A549 (cell line): Measurements from ENCODE around the gene FLNB. TPM values are rescaled to one million over a fixed set of nuclear protein-coding genes. Genes with fewer than 3 reads are reported as not detected.

Experiments
- ATAC-seq, 2 experiments: fragments of 200-7000 bp in 1 of 2; fragments of >200 bp in 1 of 2; cut with Nextera tagmentation in 1 of 2; cut with Tn5 transposase in 1 of 2; 3 replicates each; pipeline versions ENCODE4 v1.8.0 to v1.9.1; 2018 to 2020; ENCODE audit warnings: mild to moderate bottlenecking in 1 of 2, moderate library complexity in 1 of 2
- CTCF ChIA-PET: fragments of 300-600 bp; sonication (Branson Sonifier 250); formaldehyde crosslinking; extraction: SDS; loops from one replicate; lab custom pipeline; 2021; ENCODE audit warnings: antibody characterized with exemption, inconsistent platforms; lab: Yijun Ruan, JAX
- POLR2A ChIA-PET: fragments of 350-600 bp; formaldehyde crosslinking; extraction: SDS; loops from one replicate; lab custom pipeline; 2021; ENCODE audit warnings: antibody characterized with exemption, inconsistent platforms; lab: Yijun Ruan, JAX
- DNase-seq, 2 experiments: peaks; one replicate each; pipeline versions ENCODE4 v3.0.0 to v3.0.0-alpha.2; 2011 to 2016; ENCODE audit warnings: low read depth in 1 of 2, low spot score in 1 of 2
- FAIRE-seq: peaks from 2 replicates; lab custom pipeline; 2011; peaks lifted over from hg19 to GRCh38; lab: Jason Lieb, UNC
- H3K27ac ChIP-seq, 2 experiments: fragments of >200 bp; sonication (Bioruptor Twin); formaldehyde crosslinking; 3 replicates each; pipeline ENCODE4 v1.5.1; 2016 to 2017
- H3K4me1 ChIP-seq: fragments of >200 bp; sonication (Bioruptor Twin); formaldehyde crosslinking; 3 replicates; pipeline ENCODE4 v1.6.1; 2016
- H3K4me2 ChIP-seq: fragments of >200 bp; sonication (Bioruptor Twin); formaldehyde crosslinking; 3 replicates; pipeline ENCODE4 v1.6.1; 2016
- H3K4me3 ChIP-seq: fragments of >200 bp; sonication (Bioruptor Twin); formaldehyde crosslinking; 3 replicates; pipeline ENCODE4 v1.5.1; 2016
- H3K9me3 ChIP-seq: fragments of >200 bp; sonication (Bioruptor Twin); formaldehyde crosslinking; 3 replicates; pipeline ENCODE4 v1.6.1; 2016
- CBX8 ChIP-seq: fragments of 200-600 bp; sonication (generic); IDR thresholded peaks from 2 replicates; pipeline ENCODE4 v1.6.1; 2016
- CEBPB ChIP-seq, 2 experiments: fragments of >200 bp in 1 of 2; sonication (Bioruptor Twin) in 1 of 2; formaldehyde crosslinking in 1 of 2; IDR thresholded peaks; 2 replicates each; pipeline ENCODE4 v1.6.1; 2012 to 2016
- CHD4 ChIP-seq: fragments of 200-600 bp; sonication (generic); IDR thresholded peaks from 2 replicates; pipeline ENCODE4 v1.6.1; 2016; ENCODE audit warnings: antibody characterized with exemption, mild to moderate bottlenecking, borderline replicate concordance
- FOSL2 ChIP-seq, 2 experiments: fragments of 450-650 bp in 1 of 2; fragments of >200 bp in 1 of 2; sonication (Bioruptor Twin) in 1 of 2; formaldehyde crosslinking; IDR thresholded peaks; 2 replicates each; pipeline versions ENCODE4 v1.5.0 to v1.6.1; 2016 to 2020; ENCODE audit warnings: mild to moderate bottlenecking in 1 of 2, moderate library complexity in 1 of 2
- JUNB ChIP-seq: fragments of >200 bp; sonication (Bioruptor Twin); formaldehyde crosslinking; IDR thresholded peaks from 2 replicates; pipeline ENCODE4 v1.6.1; 2016
- KDM1A ChIP-seq: fragments of 200-600 bp; sonication (generic); IDR thresholded peaks from 2 replicates; pipeline ENCODE4 v1.6.1; 2016; ENCODE audit warnings: low read depth, mild to moderate bottlenecking
- KDM5A ChIP-seq: fragments of 200-600 bp; sonication (generic); IDR thresholded peaks from 2 replicates; pipeline ENCODE4 v1.6.1; 2016; ENCODE audit warnings: antibody characterized with exemption, mild to moderate bottlenecking
- MAFK ChIP-seq: fragments of 450-650 bp; IDR thresholded peaks from 2 replicates; pipeline ENCODE4 v1.6.1; 2014; ENCODE audit not compliant: partially characterized antibody
- MYC ChIP-seq: IDR thresholded peaks from 2 replicates; pipeline ENCODE4 v1.6.1; 2012; ENCODE audit warnings: mild to moderate bottlenecking, inconsistent platforms, low read length, improper control_type of control experiment, borderline replicate concordance
- RNF2 ChIP-seq: fragments of 200-600 bp; sonication (generic); IDR thresholded peaks from 2 replicates; pipeline ENCODE4 v1.6.1; 2016; ENCODE audit warnings: low read depth, mild to moderate bottlenecking, antibody characterized with exemption, moderate library complexity, borderline replicate concordance
- SMC3 ChIP-seq: fragments of >200 bp; sonication (Bioruptor Twin); formaldehyde crosslinking; IDR thresholded peaks from 3 replicates; pipeline ENCODE4 v1.6.1; 2018; ENCODE audit warnings: inconsistent platforms
- WGBS: methylation state at CpG from one replicate; pipeline ENCODE4 v1.1.6; 2017; ENCODE audit errors: missing lambda C conversion rate; 5-methylcytosine and 5-hydroxymethylcytosine counted together
- polyA plus RNA-seq, 4 experiments: library from polyadenylated mRNA; depleted of rRNA in 3 of 4; stranded (reverse); fragments of >200 nt; fragmentation: RNase III in 1 of 4; extraction: RNeasy Plus Mini Kit Qiagen cat#74134 plus additional on column Dnase treatment in 1 of 4; gene quantifications; 2 replicates in 3 of 4; 3 replicates in 1 of 4; pipeline ENCODE4 v1.2.3, GENCODE V29; 2011 to 2017
- TF ChIP-seq, protein P1 (sequence below): IDR thresholded peaks from 2 replicates; pipeline ENCODE4 v1.6.1; 2012; ENCODE audit warnings: low read depth, borderline replicate concordance
- TF ChIP-seq, protein P2 (sequence below): fragments of 450-650 bp; IDR thresholded peaks from 2 replicates; pipeline ENCODE4 v1.6.1; 2014; ENCODE audit warnings: antibody characterized with exemption
- TF ChIP-seq, protein P3 (sequence below): fragments of 250-450 bp; sonication (Bioruptor Pico); IDR thresholded peaks from 2 replicates; pipeline ENCODE4 v1.5.0; 2020; ENCODE audit warnings: low read depth, mild to moderate bottlenecking, moderate library complexity

FLNB gene
- polyA plus RNA-seq, 2 of the 4 experiments (the other 2 are of a cell fraction): 235 to 439 TPM

DNA sequence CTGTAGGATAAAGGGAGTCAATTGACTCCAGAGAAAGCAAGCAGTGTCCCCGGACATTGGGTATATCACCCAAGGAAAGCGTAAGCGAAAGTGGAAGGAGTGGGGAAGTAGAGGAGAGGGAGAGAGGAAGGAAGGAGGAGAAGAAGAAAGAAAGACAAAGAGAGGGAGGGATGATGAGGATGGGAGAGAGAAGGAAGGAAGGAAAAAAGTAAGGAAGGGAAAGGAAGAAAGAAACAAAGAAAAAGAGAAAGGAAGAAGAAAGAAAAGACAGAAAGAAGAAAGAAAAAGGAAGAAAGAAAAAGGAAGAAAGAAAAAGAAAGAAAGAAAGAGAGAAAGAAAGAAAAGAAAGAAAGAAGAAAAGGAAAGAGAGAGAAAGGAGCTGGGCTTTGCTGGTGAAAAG, 201.7 kb downstream of the FLNB start (continued):
- TF ChIP-seq CHD4 (no peak), CBX8 (no peak), JUNB (no peak), KDM1A (no peak), SMC3 (no peak), MYC (no peak), RNF2 (no peak), FOSL2 (IDR thresholded peaks at IDR 0.05) (no peak), FOSL2 (CRISPR knock-in tag; IDR thresholded peaks at IDR 0.05) (no peak)
- TF ChIP-seq, protein P1, sequence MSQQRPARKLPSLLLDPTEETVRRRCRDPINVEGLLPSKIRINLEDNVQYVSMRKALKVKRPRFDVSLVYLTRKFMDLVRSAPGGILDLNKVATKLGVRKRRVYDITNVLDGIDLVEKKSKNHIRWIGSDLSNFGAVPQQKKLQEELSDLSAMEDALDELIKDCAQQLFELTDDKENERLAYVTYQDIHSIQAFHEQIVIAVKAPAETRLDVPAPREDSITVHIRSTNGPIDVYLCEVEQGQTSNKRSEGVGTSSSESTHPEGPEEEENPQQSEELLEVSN: no peak

DNA sequence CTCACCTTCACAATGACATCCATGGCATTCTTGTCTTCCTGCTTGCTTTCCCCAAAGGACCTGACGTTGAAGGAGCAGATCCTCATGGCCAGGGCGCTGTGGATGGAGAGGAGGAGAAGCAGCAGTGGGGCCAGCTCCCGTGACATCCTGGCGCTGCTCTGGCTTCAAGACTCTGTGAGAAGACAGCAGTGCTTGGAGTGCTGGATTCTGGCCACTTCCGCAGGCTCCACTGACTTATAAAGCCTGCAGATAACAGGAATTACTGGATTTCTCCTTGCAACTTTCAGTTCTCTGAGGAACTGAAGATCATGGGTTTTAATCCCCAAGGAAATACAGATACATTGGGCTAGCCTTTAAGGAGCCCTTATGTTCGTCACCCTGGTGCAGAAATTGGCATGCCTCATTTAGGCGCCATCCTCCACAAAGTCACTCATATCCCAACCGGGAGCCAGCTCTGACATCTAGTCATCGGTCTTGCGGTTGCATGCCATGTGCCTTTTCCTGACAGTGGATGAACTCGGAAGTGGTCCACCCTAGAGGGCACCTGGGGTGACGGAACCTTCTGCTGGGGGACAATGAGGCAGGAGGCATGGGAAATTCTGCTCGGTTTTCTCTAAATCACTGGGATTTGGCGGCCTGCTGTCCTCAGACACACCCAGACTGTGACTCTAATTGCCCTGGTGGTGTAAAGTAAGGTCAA, 202.7 kb downstream of the FLNB start, which contains the start of gene DNASE1L3:
TSS of gene DNASE1L3 (minus strand) at position 212 of the 700 bp plus-strand sequence. CDS start at position 146, 66 bp downstream.
- H3K4me3 ChIP-seq: no peak within 1 kb of the TSS
- peaks cover 20% of the 10 kb centered on the region for H3K4me1 ChIP-seq
- no peak within 1 kb of the TSS for H3K27ac ChIP-seq
- ATAC-seq (no peak; a peak in 1 of 6 replicates), DNase-seq (no peak), FAIRE-seq (no peak)
- WGBS: 64% methylated on average over 14 of the region's 14 CpGs
- no peak within 1 kb of the TSS for H3K4me2 ChIP-seq
- no peaks in the 10 kb centered on the region for H3K9me3 ChIP-seq
- CTCF ChIA-PET: interaction anchor here (0.9 to 1.4 kb wide), 3 partner anchors 20 to 89 kb away, joined by 3 to 4 read pairs (median 3); no protein-coding TSS in a partner anchor
- POLR2A ChIA-PET: no interaction called here
- TF ChIP-seq RNF2: no peak
- TF ChIP-seq KDM5A: no peak

DNA sequence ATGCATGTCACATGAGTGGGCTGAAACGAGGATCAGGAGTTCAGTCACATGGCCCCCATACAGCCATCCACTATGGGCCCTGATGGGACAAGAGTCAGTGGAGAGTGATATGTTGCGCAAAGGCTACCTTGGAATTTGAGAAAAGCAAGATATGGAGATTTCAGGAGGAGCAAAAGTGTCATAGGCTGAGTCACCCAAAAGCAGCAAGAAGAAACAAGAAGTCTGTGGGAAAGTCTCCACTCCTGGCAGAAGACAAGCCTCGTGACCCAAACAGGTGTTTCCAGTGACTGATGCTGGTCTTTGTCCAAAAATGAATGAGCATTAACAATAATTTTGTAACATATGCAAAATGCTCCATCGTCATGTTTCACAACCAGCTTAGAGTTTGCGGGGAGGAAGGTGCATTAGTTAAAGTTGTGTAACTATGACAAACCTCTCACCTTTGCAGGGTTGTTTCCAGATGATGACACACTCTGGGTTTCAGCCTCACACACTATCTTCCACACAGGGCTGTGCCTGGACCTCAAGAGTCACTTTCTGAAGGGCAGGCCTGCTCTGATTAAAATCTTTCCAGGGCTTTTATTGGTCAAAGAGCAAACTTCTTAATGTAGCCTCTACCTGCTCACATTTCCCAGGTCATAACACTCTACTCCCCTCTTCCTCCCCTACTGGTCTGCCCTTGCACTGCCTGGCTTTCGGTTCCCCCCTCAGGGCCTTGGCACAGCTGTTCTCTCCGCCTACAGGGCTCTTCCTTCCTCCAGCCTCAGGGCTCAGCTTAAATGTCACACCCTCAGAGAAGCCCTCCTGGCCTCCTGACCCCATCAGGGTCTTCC, 206.5 kb downstream of the FLNB start:
- ChIA-PET CTCF (interaction anchor here (0.9 to 7.2 kb wide), 8 partner anchors 11 to 92 kb away, joined by 3 to 30 read pairs (median 4); partner anchors contain the start of genes HTD2 and RPP14), POLR2A (no interaction called here)
- WGBS: 73% methylated on average over 7 of the region's 7 CpGs
- H3K27ac ChIP-seq: peak overlapping the region in 1 of 2 experiments; percentile 29; a peak in 2 of 6 replicates
- peak in 1 of 2 experiments; percentile 31 for DNase-seq
- H3K4me1 ChIP-seq: peaks cover 17% of the 10 kb centered on the region
- no peaks in the 10 kb centered on the region for H3K9me3 ChIP-seq
- peak overlapping the region; percentile 22; the same call in 1 of the 3 replicates for H3K4me2 ChIP-seq
- TF ChIP-seq CEBPB (IDR thresholded peaks at IDR 0.05) (peak in 1 of 2 experiments; percentile 64; a peak in 2 of 4 replicates), MAFK (peak; percentile 2)
- TF ChIP-seq, protein P2, sequence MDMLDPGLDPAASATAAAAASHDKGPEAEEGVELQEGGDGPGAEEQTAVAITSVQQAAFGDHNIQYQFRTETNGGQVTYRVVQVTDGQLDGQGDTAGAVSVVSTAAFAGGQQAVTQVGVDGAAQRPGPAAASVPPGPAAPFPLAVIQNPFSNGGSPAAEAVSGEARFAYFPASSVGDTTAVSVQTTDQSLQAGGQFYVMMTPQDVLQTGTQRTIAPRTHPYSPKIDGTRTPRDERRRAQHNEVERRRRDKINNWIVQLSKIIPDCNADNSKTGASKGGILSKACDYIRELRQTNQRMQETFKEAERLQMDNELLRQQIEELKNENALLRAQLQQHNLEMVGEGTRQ: peak; percentile 48; the same call in 1 of the 2 replicates
- TF ChIP-seq, protein P3, sequence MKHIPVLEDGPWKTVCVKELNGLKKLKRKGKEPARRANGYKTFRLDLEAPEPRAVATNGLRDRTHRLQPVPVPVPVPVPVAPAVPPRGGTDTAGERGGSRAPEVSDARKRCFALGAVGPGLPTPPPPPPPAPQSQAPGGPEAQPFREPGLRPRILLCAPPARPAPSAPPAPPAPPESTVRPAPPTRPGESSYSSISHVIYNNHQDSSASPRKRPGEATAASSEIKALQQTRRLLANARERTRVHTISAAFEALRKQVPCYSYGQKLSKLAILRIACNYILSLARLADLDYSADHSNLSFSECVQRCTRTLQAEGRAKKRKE: no peak
- no peak for FAIRE-seq
- 0 out of 6 replicates have a peak, but pooled peaks of 1 of the 2 experiments have one; percentile 20 for ATAC-seq
- H3K4me3 ChIP-seq: no peak overlapping the region
